LHCN-M2 (cell line): ENCODE measurements around the gene ACCSL. TPM values are rescaled to one million over a fixed set of nuclear protein-coding genes. Genes with fewer than 3 reads are reported as not detected.

Experiments used
- DNase-seq: peaks from one replicate; pipeline ENCODE4 v3.0.0-alpha.2; 2012; ENCODE audit warnings: low read depth
- polyA plus RNA-seq: library from polyadenylated mRNA; unstranded; fragments of >200 nt; gene quantifications from one replicate; pipeline ENCODE4 v1.2.1, GENCODE V29; 2012; ENCODE audit warnings: missing spikeins
- total RNA-seq: library from RNA; depleted of rRNA; stranded (reverse); fragments of >200 nt; gene quantifications from 2 replicates; pipeline ENCODE4 v1.2.3, GENCODE V29; 2014; rRNA removed

ACCSL gene
- not detected in 2 replicates for total RNA-seq
- polyA plus RNA-seq = not detected

GRCh38 chr11:44047931-44048431, at the start of gene ACCSL:
TSS of gene ACCSL (plus strand) at chr11:44047981. CDS start at chr11:44048037, 56 bp downstream.
- peak; percentile 46 for DNase-seq

GRCh38 chr11:43998308-43998707, 49.5 kb upstream of the ACCSL start:
- DNase-seq = no peak

- no peak for DNase-seq
These were observed 47.0 kb upstream of the ACCSL start for GRCh38 chr11:44000731-44001130.

DNA sequence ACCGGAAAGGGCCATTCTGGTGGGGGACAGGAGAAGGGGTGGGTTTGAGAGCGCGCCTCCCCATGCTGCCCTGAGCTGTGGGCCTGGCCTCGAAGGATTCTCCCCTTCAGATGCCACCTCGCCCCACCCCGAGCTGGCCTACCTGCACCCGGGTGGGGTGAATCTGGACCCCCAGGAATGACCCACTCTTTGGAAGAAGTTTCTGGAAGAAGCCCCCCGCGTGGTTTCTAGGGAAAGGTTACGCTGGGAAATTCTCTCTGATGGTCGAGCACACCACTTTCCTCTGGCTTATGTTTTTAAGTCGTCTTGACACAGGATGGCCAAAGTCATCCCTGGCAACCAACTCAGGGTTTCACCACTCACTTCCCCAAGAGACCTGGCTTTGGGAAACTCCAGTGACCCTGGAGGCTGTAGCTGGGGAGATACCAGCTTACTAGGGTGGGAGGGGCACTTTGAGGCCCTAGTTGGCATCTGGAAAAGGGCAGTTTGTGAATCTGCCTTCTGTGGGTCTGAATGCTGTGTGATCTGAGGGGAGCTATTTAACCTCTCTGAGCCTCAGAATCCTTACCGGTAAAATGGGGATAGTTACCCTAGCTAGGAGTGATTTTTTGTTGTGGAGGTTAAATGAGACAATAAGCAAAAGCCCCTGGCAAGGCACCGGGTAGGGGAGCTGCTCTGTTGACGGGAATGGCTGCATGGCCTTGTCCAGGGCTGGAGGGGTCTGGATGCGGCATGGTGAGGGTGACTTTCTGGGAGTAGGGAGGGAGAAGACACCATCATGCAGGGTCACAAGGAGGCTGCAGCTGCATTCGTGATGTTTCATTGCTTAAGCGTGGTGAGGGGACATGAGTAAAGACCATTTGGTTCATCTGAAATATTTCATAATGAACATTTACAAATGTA, 45.3 kb upstream of the ACCSL start:
- no peak for DNase-seq

DNA sequence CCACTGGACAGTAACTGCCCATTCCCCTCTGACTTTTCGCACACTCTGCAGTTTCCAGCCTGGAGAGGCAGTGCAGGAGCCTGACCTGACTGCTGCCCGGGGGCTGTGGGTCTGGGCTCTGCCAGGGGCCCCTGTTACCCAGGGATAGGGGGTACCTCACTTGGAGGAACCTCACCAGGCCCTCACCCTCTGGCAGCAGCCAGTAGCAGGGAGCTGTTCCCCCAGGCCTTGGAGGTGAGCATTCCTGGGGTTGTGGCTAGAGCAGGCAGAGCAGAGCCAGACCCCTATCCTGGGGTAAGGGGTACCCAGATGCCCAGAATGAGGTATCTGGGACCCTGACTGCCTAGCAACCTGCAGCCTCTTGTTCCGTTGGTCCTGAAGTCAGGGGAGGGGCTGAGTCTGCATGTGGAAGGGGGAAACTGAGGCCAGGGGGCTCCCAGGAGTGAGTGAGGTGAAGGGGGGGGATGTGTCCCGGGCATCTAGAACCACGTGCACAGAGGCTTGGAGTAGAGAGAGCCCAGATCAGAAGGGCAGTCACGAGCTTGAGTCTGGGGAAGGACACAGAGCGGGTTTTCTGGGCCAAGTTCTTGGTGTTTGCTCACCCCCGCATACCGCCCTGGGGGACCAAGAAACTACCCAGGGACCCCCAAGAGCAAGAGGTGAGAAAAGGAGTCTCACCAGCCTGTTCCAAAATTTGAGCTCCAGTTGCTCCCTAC, 43.9 kb upstream of the ACCSL start:
- DNase-seq = no peak

DNA sequence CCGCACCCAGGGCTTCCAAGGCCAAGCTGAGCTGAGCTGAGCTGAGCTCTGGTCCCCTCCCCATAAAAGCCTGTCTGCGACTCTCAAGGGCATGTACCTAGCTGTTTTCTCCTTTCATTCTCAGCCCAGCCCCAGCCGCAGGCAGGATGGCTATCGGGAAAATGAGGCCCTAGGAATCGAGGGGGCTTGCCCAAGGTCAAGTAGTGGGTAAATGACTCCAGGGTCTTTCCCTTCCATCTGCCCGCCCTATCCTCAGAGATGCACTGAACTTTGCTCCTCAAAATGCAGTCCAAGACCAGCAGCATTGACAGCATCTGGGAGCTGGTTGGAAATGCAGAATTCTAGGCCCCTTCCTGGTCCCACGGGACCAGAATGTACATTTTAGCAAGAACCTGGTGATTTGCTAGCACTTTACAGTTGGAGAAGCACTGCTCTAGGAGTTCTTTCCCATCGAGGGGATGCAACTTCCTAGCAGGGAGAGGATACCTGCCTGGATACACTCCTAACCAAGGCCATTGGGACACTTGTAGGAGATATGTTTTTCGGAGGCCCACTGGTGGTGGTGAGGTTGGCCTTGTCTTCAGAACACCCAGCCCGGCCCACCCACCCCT, 43.2 kb upstream of the ACCSL start:
- DNase-seq = no peak

GRCh38 chr11:44005063-44005701, 42.6 kb upstream of the ACCSL start:
- DNase-seq = no peak

DNA sequence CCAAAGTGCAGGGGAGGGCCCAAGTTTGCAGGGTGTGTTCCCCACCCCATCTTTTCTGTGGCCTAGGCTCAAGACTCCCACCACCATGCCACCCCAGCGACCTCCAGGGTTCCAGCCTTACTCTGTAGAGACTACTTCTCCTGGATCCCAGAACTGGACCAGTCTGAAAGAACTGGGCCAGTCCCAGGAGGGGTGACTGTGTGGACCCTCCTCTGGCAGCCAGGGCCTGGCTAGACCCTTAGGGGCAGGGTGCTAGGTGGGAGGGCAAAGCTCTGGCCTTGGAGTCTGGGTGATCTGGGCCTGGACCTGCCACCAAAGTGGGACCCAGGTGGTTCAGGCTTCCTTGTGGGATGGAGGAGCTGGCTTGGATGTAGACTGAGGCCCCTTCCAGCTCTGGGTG, 41.8 kb upstream of the ACCSL start:
- DNase-seq = no peak

DNA sequence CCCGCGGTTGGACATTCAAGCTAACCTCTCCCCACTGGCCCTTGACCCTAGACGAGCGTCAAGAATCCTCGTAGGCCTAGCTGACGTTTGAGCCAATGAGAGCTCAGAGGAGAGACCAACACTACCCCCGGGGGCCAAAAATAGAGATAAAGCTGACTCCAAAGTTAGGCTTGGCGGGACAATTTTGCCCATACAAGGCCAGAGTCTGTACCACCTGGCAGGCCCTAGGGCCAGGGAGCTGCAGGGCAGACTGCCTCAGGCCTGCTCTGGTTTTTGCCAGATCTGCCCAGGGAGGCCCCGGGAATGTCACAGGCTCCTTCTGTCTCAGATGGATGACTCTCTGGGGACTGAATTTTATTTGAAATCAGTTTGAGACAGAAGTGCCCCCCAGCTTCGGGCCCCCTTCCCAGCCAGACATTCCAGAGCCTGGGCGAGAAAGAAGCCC, 40.8 kb upstream of the ACCSL start:
- DNase-seq = no peak

DNA sequence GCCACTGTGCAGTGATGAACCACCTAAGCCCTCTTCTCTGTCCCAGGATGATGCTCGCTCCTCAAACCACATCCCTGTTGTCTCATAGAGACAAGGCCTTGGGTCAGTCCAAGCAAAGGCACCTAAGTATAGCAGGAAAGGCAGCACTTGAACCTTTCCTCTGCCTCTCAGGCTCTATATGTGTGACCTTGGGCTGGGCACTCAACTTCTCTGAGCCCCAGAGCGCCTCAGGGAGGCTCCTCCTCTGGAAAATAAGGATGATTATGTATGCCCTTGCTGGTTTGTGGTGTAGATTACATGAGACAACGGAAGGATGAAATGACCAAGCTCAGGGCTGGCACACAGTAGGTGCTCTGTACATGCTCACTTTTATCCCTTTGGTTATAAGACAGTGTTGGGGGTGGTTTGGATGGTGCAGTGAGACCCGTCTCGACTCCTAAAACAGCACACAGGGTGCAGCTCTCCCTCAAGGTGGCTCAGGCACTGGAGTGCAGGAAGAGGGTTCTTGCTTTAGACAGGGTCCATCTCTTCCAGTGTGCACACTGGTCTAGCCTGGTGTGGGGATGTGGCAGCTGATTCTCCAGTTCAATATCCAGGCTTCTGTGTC, 40.2 kb upstream of the ACCSL start:
- no peak for DNase-seq

- DNase-seq = no peak
These were observed 39.7 kb upstream of the ACCSL start for GRCh38 chr11:44008088-44008501.

DNA sequence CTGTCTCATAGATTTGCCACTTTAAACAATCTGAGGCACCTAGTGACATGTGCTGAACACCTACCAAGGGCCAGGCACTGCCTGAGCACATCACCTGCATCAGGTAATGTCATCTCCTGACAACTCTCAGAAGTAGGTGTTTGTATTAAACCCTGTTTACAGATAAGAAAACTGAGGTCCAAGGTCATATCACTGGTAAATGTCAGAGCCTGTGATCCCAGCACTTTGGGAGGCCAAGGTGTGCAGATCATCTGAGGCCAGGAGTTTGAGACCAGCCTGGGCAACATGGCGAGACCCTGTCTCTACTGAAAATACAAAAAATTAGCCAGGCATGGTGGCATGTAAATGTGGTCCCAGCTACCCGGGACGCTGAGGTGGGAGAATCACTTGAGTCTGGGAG, 39.1 kb upstream of the ACCSL start:
- DNase-seq = no peak

GRCh38 chr11:44010789-44011251, 37.0 kb upstream of the ACCSL start:
- DNase-seq = no peak

- DNase-seq = no peak
These were observed 36.0 kb upstream of the ACCSL start for GRCh38 chr11:44011797-44012196.

DNA sequence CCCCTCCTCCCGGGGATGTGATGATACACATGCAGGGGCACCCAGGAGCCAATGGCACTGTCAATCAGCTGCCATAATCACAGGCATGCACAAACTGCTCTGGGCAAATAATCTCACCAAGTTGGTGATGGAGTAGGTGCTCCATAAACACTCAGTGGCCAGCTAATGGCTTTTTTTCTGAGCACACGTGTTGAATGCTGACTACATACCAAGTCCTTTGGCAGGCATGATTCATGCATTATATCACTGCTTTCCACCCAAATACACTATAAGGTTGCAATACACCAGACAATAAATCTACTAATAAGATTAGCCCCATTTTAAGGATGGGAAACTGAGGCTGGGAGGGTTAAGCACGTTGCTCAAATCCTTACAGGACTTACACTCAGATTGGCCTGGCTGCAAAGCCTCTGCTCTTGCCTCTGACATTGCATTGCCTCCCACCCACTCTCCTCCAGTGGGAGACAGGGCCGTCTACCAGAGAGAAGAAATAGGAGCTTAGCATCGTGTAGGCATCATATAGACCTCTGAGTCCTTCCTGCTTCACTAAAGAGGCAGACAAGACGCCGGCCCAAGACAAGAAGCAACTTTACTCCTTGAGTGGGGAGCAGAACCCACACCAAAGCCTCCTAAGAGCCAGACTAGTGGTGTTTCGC, 32.7 kb upstream of the ACCSL start:
- DNase-seq = peak; percentile 33

DNA sequence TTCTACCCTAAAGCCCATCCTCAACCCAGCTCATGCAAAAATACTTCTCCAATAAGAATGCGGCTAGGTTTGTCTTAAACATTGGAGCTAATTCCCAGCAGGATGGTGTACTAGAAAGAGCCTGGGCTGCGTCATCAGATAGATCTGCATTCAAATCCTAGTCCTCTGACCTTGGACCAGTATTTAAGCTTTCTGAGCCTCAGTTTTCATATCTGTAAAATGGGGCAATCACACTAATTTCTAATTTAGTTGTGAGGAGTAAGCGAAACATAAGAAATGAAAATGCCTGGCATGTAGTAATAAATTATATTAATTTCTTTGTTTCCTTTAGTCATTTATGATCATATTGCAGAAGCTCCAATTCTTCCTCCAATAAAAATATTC, 32.2 kb upstream of the ACCSL start:
- DNase-seq = no peak

GRCh38 chr11:44016131-44016530, 31.6 kb upstream of the ACCSL start:
- DNase-seq = peak; percentile 90

GRCh38 chr11:44016546-44017442, 31.0 kb upstream of the ACCSL start:
- no peak for DNase-seq

DNA sequence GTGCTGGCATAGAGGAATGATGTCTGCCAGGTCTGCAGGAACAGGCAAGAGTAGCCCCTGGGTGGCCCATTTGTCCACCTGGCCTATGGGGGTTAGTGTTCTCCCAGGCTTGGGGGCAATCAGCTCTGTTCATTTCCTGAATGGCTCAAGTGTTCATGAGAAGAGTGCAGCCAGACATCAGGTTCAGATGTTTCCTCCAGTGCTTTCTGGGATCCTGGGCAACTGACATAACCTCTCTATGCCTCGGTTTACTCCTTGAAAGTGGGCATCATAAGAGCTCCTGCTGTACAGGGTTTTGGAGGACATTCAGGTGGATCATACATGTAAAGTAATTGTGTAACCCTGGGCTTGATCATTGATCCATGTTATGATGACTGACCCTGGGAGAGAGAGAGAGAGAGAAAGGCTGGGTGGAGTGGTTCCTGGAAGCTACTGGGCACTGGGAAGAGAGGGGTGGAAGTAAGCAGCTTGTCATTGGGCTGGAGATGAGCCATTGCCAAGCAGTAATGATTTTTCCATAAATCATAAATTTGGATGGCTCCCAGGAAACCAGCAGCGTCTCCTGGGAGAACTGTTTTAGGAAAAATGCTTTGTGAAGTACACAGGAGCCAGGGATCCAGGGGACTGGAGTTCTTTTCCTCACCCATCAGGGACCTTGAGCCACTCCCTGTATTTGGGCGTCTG, 30.2 kb upstream of the ACCSL start:
- DNase-seq = peak; percentile 29
